MM.1S (cell line): ENCODE results near the gene KCNJ6.

Experiments used
- EZH2 ChIP-seq: fragments of 300-600 bp; sonication (generic); optimal IDR thresholded peaks from 2 replicates; pipeline ENCODE3; 2017; ENCODE audit warnings: low read depth, mild to moderate bottlenecking, antibody characterized with exemption, low read length, mixed read lengths
- EZH2phosphoT487 ChIP-seq: fragments of 300-600 bp; sonication (generic); IDR thresholded peaks from 2 replicates; pipeline ENCODE4 v1.6.1; 2018; ENCODE audit warnings: antibody characterized with exemption, low read length
- TF ChIP-seq, protein P1 (sequence below): fragments of 300-600 bp; sonication (generic); IDR thresholded peaks from 2 replicates; pipeline ENCODE4 v1.5.1; 2016; ENCODE audit warnings: antibody characterized with exemption, low read length, mixed read lengths

DNA sequence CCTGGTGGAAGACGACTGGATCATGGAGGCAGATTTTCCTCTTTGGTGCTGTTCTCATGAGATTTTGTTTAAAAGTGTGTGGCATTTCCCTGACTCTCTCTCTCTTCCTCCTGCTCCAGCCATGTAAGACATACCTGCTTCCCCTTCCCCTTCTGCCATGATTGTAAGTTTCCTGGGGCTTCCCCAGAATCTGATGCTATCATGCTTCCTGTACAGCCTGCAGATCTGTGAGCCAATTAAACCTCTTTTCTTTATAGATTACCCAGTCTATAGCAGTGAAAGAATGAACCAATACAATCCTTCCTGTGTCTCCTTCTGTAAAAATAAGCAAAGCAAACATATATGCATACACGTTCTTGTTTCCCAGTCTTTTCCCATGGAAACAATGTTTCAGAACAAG, 276.5 kb downstream of the KCNJ6 start:
- TF ChIP-seq, protein P1, sequence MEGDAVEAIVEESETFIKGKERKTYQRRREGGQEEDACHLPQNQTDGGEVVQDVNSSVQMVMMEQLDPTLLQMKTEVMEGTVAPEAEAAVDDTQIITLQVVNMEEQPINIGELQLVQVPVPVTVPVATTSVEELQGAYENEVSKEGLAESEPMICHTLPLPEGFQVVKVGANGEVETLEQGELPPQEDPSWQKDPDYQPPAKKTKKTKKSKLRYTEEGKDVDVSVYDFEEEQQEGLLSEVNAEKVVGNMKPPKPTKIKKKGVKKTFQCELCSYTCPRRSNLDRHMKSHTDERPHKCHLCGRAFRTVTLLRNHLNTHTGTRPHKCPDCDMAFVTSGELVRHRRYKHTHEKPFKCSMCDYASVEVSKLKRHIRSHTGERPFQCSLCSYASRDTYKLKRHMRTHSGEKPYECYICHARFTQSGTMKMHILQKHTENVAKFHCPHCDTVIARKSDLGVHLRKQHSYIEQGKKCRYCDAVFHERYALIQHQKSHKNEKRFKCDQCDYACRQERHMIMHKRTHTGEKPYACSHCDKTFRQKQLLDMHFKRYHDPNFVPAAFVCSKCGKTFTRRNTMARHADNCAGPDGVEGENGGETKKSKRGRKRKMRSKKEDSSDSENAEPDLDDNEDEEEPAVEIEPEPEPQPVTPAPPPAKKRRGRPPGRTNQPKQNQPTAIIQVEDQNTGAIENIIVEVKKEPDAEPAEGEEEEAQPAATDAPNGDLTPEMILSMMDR: no peak
- TF ChIP-seq EZH2phosphoT487: no peak
- TF ChIP-seq EZH2: no peak
